Prostate gland (tissue), 2 donors: Measurements from ENCODE around the gene MAGI3.

Experiments used
- POLR2A ChIP-seq: fragments of 450-650 bp; IDR thresholded peaks from one replicate; pipeline ENCODE4 v1.6.1; 2016; ENCODE audit warnings: antibody characterized with exemption, mild to moderate bottlenecking
- POLR2AphosphoS5 ChIP-seq: sonication (generic); formaldehyde crosslinking; IDR thresholded peaks from one replicate; pipeline ENCODE4 v1.6.1; 2017; ENCODE audit warnings: antibody characterized with exemption
- TF ChIP-seq, protein P1 (sequence below), 4 experiments: fragments of 200-600 bp in 2 of 4; fragments of 450-650 bp in 2 of 4; sonication (generic) in 2 of 4; IDR thresholded peaks; 1 replicate in 3 of 4; 2 replicates in 1 of 4; pipeline ENCODE4 v1.5.1; 2016 to 2019; ENCODE audit warnings: antibody characterized with exemption in 4 of 4, mild to moderate bottlenecking in 2 of 4, moderate library complexity in 2 of 4

GRCh38 chr1:113508364-113509164, 118.2 kb downstream of the MAGI3 start:
- TF ChIP-seq, protein P1, sequence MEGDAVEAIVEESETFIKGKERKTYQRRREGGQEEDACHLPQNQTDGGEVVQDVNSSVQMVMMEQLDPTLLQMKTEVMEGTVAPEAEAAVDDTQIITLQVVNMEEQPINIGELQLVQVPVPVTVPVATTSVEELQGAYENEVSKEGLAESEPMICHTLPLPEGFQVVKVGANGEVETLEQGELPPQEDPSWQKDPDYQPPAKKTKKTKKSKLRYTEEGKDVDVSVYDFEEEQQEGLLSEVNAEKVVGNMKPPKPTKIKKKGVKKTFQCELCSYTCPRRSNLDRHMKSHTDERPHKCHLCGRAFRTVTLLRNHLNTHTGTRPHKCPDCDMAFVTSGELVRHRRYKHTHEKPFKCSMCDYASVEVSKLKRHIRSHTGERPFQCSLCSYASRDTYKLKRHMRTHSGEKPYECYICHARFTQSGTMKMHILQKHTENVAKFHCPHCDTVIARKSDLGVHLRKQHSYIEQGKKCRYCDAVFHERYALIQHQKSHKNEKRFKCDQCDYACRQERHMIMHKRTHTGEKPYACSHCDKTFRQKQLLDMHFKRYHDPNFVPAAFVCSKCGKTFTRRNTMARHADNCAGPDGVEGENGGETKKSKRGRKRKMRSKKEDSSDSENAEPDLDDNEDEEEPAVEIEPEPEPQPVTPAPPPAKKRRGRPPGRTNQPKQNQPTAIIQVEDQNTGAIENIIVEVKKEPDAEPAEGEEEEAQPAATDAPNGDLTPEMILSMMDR (IDR thresholded peaks at IDR 0.05) = no peak
- no peak for TF ChIP-seq POLR2A
- no peak for TF ChIP-seq POLR2AphosphoS5
